HG02798 (cell line): ENCODE results near the gene KRTAP1-5.
"Not testable (repeated sequence)": the region's sequence is repeated elsewhere in the genome, so short reads cannot be mapped to it uniquely, and the experiment has no call there.

ENCODE experiments used
- ATAC-seq: cut with Tn5 transposase; IDR thresholded peaks from one replicate; pipeline ENCODE4 v1.9.1; 2021; ENCODE audit warnings: mild to moderate bottlenecking; ENCODE audit not compliant: unreplicated experiment, poor library complexity

The KRTAP1-5 gene

DNA sequence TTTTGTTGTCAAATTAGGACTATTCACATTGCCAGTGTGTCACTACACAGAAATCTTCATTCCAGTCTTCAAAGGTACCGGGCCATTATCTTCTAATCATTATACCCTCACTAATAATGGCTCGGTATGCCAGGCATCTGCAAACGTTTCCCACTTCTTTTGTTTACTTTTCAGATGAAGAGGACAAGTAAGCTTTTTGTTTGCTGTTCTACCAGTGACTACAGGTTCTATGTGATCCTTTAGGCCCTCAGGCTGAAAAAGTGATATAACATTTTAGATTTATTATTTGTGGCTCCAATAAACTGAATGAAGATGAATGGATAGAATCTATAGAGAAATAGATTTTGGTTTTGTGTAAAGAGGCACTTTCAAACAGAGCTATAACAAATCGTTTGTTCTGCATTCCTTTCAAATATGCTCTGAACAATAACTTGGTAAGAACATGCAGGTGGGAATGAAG lies 17.7 kb downstream of the KRTAP1-5 start:
- ATAC-seq: no peak

DNA sequence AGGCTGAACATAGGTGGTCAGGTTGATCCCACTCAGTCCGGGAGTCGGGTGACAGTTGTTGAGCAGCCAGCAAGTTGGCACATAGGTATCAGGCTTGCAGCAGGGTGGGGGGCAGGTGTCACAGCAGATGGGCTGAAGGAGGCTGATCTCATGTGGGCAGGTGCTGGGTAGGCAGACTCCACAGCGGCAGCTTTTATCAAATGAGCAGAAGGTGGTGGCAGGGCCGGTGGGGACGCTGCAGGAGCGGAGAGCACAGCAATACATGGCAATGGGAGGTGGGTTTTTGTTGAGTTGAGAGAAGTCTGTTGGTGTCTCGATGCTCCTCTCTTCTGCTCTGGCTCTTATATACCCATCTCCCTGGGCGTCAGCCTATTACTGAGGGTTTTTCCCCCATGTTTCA lies 18.2 kb downstream of the KRTAP1-5 start, which contains the start of gene KRTAP3-1:
KRTAP3-1 (minus strand) TSS at position 318 of the 400 bp plus-strand sequence; CDS start at position 264, 54 bp downstream.
- ATAC-seq: no peak

DNA sequence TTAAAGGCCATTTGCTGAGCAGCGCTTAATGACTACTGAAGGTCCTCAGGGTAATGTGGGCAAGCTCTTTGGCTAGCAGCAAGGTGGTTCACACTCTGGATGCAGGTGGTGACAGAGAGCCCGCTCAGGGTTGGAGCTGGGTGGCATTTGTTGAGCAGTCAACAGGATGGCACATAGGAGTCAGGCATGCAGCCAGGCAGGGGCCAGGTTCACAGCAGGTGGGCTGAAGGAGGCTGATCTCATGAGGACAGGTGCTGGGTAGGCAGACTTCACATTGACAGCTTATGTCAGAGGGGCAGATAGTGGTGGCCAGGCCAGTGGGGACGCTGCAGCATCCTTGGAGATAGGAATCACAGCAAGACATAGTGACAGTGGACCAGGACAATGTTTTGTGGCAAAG lies 22.6 kb downstream of the KRTAP1-5 start:
- no peak for ATAC-seq

DNA sequence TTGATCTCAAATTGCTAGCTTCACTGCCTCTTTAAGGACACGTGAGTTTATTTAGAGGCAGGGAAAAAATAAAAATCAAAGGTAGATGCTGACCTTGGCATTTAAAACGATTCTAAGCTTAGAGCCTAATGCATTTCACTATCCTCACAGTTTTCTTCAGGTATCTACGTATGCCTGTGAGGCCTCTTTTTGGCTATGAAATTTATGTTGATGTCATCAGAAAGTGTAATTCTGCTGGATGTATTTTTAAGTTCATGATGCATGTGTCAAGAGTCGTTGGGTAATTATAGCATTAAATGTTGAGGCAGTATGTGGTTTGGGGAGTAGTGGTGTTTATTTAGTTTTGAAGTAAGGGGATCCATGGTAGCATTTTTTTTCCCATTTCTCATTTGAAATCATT lies 23.1 kb downstream of the KRTAP1-5 start:
- ATAC-seq: no peak

- no peak for ATAC-seq
Observed at GRCh38 chr17:41002814-41003213, 24.2 kb downstream of the KRTAP1-5 start.

GRCh38 chr17:41001795-41002194 lies 25.2 kb downstream of the KRTAP1-5 start:
- no peak for ATAC-seq

DNA sequence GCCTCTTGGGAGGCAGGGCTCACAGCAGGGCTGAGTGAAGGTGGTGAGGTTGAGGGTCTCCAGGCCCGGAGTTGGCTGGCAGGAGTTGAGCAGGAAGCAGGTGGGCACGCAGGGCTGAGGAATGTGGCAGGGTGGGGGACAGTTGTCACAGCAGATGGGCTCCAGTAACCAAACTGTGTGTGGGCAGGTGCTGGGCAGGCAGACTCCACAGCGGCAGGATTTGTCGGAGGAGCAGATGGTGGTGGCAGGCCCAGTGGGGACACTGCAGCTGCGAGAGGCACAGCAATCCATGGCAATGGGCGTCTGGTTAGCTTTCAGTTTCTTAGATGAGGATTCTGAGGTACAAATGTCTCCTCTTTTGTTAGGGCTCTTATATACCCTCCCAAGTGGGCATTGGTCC lies 27.4 kb downstream of the KRTAP1-5 start, which contains the start of gene KRTAP3-2:
KRTAP3-2 (minus strand) TSS at position 344 of the 400 bp plus-strand sequence; CDS start at position 291, 53 bp downstream.
- ATAC-seq: not testable (repeated sequence)

DNA sequence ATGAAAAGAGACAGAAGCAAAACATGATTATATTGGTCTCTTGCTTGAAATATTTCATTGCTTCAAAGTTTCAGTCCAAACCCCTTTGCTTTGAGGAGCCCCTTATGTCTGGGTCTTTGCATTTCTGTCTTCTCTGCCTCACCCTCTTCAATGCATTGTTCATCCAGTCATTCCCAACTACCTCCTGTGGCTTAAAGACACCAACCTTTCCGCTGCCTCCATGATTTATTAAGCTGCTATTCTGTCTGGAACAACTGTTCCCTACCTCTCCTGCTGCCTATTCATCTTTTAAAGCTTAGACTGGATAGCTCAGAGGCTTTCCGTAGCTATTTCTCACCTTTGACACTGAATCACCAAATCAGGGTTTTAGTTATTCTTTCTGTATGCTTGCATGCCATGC lies 29.6 kb downstream of the KRTAP1-5 start:
- ATAC-seq: no peak

- ATAC-seq: no peak
Observed at GRCh38 chr17:40996829-40997228, 30.2 kb downstream of the KRTAP1-5 start.

DNA sequence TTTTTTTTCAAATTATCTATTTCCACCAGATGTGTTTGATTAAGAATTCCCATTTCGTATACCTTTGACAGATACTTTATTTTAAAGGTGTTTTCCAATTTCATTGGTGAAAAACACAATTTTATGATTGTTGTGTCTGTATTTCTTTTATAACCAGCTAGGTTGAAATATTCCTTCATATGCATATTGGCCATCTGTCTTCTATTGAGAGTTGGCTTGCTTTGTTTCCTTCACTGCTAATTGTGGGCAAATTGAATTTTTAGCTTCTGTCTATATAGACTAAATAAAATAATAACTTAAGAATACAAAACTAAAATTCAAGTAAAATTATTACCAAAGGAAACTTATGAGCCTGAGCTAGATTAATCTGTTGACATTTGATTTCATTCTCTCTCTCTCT lies 31.9 kb downstream of the KRTAP1-5 start:
- ATAC-seq: no peak

DNA sequence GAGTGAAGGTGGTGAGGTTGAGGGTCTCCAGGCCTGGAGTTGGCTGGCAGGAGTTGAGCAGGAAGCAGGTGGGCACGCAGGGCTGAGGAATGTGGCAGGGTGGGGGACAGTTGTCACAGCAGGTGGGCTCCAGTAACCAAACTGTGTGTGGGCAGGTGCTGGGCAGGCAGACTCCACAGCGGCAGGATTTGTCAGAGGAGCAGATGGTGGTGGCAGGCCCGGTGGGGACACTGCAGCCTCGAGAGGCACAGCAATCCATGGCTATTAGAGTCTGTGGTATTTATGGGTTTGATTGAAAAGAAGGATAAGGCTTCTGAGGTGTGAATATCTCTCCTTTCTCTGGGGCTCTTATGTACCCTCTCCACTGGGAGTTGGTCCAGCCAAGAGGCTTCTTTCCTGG lies 33.2 kb downstream of the KRTAP1-5 start, which contains the start of gene KRTAP3-3:
KRTAP3-3 (minus strand) TSS at position 326 of the 400 bp plus-strand sequence; CDS start at position 259, 67 bp downstream.
- no peak for ATAC-seq

- ATAC-seq: no peak
Observed at GRCh38 chr17:40993084-40993483, 33.9 kb downstream of the KRTAP1-5 start.

DNA sequence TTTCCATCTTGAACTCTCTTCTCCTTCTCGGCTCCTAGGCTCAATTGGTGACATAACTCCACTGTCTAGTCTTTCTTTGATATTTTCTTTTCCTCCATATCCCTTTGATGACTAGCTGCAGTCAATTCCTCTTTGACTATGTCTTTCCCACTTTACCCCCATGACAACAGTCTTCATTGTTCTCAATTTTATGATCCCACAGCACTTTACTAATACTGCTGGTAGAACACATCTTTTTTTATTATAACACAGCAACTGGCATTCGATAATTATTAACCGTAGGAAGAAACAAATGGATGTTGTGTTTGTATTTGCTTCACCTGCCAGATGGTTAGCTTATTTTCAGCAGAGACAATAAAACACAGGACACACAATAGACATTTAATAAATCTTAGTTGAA lies 34.3 kb downstream of the KRTAP1-5 start:
- ATAC-seq: no peak

DNA sequence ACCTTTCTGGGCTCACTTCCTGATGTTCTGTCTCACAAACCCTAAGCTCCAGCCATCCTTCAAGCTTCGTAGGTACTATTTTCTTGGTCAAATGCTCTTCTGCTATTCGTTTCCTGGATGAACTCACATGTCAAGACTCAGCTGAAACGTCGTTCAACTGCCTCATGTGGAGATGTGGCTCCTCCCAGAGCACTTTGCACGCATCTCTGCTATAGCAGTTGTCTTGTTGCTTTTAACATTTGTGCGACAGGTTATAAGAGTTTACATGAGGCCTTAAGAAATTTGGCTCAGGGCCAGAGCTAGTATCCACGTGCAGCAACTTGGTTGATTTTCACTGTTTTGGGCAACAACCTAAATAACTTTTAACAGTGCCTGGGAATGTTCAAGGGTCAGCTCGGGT lies 40.1 kb downstream of the KRTAP1-5 start:
- no peak for ATAC-seq

- ATAC-seq: no peak
Observed at GRCh38 chr17:40984226-40984625, 42.8 kb downstream of the KRTAP1-5 start, which contains the start of gene KRT40. KRT40 (minus strand) TSS chr17:40984326; CDS start chr17:40984273, 53 bp downstream.

GRCh38 chr17:40981115-40981514 lies 45.9 kb downstream of the KRTAP1-5 start:
- no peak for ATAC-seq

GRCh38 chr17:40980596-40980995 lies 46.4 kb downstream of the KRTAP1-5 start:
- no peak for ATAC-seq

GRCh38 chr17:40980117-40980516 lies 46.9 kb downstream of the KRTAP1-5 start:
- ATAC-seq: no peak

- ATAC-seq: no peak
Observed at GRCh38 chr17:40978575-40979151, 48.3 kb downstream of the KRTAP1-5 start.
